Liver (tissue), 9 donors: ENCODE data around the gene DYNLT2. TPM values are rescaled to one million over a fixed set of nuclear protein-coding genes. Genes with fewer than 3 reads are reported as not detected.

Experiments
- DNase-seq: peaks from one replicate; pipeline ENCODE4 v3.0.0-alpha.2; 2017; ENCODE audit warnings: low spot score
- H3K27ac ChIP-seq, 2 donors: one replicate each; pipeline ENCODE4 v1.7.0; 2013; ENCODE audit warnings: inconsistent platforms in 2 of 2, low read length in 2 of 2, control low read depth in 1 of 2, low read depth in 1 of 2, mild to moderate bottlenecking in 1 of 2
- H3K27me3 ChIP-seq, 4 donors: one replicate each; pipeline versions ENCODE4 v1.6.1 to v1.7.0; 2013; ENCODE audit warnings: low read length in 3 of 4, inconsistent platforms in 1 of 4, mild to moderate bottlenecking in 1 of 4, moderate library complexity in 1 of 4; ENCODE audit not compliant: control insufficient read depth in 4 of 4, insufficient read depth in 4 of 4
- H3K36me3 ChIP-seq, 4 donors: one replicate each; pipeline versions ENCODE4 v1.6.1 to v1.7.0; 2013; ENCODE audit warnings: low read length in 3 of 4, mild to moderate bottlenecking in 3 of 4, low read depth in 1 of 4, moderate library complexity in 1 of 4; ENCODE audit not compliant: control insufficient read depth in 4 of 4, insufficient read depth in 3 of 4
- H3K4me1 ChIP-seq, 4 donors: one replicate each; pipeline versions ENCODE4 v1.6.1 to v1.7.0; 2013; ENCODE audit warnings: low read length in 3 of 4, mild to moderate bottlenecking in 3 of 4, moderate library complexity in 1 of 4; ENCODE audit not compliant: control insufficient read depth in 4 of 4, insufficient read depth in 4 of 4
- H3K4me3 ChIP-seq, 3 donors: one replicate each; pipeline versions ENCODE4 v1.6.1 to v1.7.0; 2013; ENCODE audit warnings: low read length in 3 of 3, control low read depth in 1 of 3, low read depth in 1 of 3, mild to moderate bottlenecking in 1 of 3
- H3K9ac ChIP-seq, 2 donors: one replicate each; pipeline ENCODE4 v1.7.0; 2013; ENCODE audit warnings: low read length in 2 of 2, mild to moderate bottlenecking in 2 of 2, moderate library complexity in 2 of 2, control low read depth in 1 of 2, low read depth in 1 of 2
- H3K9me3 ChIP-seq, 4 donors: one replicate each; pipeline versions ENCODE4 v1.6.1 to v1.7.0; 2013; ENCODE audit warnings: low read length in 3 of 4; ENCODE audit not compliant: control insufficient read depth in 4 of 4
- EGR1 ChIP-seq, 2 donors: IDR thresholded peaks; 2 replicates each; pipeline ENCODE4 v1.6.1; 2016 to 2018; ENCODE audit warnings: antibody characterized with exemption in 2 of 2, low read depth in 2 of 2
- FOXA1 ChIP-seq: IDR thresholded peaks from 2 replicates; pipeline ENCODE4 v1.6.1; 2016; ENCODE audit warnings: antibody characterized with exemption
- FOXA2 ChIP-seq: IDR thresholded peaks from 2 replicates; pipeline ENCODE4 v1.6.1; 2016; ENCODE audit warnings: antibody characterized with exemption
- GABPA ChIP-seq, 2 donors: IDR thresholded peaks in 1 of 2; conservative IDR thresholded peaks in 1 of 2; 2 replicates each; pipeline ENCODE4 v1.6.1; 2016; ENCODE audit warnings: antibody characterized with exemption in 2 of 2, mild to moderate bottlenecking in 1 of 2, moderate library complexity in 1 of 2
- HNF4A ChIP-seq, 2 donors: conservative IDR thresholded peaks; 2 replicates each; pipeline ENCODE4 v1.6.1; 2016; ENCODE audit warnings: antibody characterized with exemption in 2 of 2, mild to moderate bottlenecking in 2 of 2
- HNF4G ChIP-seq: IDR thresholded peaks from 2 replicates; pipeline ENCODE4 v1.6.1; 2016; ENCODE audit warnings: antibody characterized with exemption
- JUND ChIP-seq, 2 donors: IDR thresholded peaks; 2 replicates each; pipeline ENCODE4 v1.6.1; 2016; ENCODE audit warnings: antibody characterized with exemption in 2 of 2
- MAX ChIP-seq: IDR thresholded peaks from 2 replicates; pipeline ENCODE4 v1.6.1; 2016; ENCODE audit warnings: antibody characterized with exemption
- NR2F2 ChIP-seq: IDR thresholded peaks from 2 replicates; pipeline ENCODE4 v1.6.1; 2016; ENCODE audit warnings: antibody characterized with exemption
- RAD21 ChIP-seq, 2 donors: IDR thresholded peaks; 2 replicates each; pipeline ENCODE4 v1.6.1; 2016; ENCODE audit warnings: antibody characterized with exemption in 2 of 2, mild to moderate bottlenecking in 2 of 2
- REST ChIP-seq: IDR thresholded peaks from 2 replicates; pipeline ENCODE4 v1.6.1; 2016; ENCODE audit warnings: antibody characterized with exemption, mild to moderate bottlenecking
- RXRA ChIP-seq, 2 donors: IDR thresholded peaks; 2 replicates each; pipeline ENCODE4 v1.6.1; 2017 to 2018; ENCODE audit warnings: antibody characterized with exemption in 2 of 2, mild to moderate bottlenecking in 1 of 2
- SP1 ChIP-seq: IDR thresholded peaks from 2 replicates; pipeline ENCODE4 v1.6.1; 2018; ENCODE audit warnings: antibody characterized with exemption, mild to moderate bottlenecking
- TAF1 ChIP-seq: conservative IDR thresholded peaks from 2 replicates; pipeline ENCODE4 v1.6.1; 2016; ENCODE audit warnings: antibody characterized with exemption, mild to moderate bottlenecking
- YY1 ChIP-seq: IDR thresholded peaks from 2 replicates; pipeline ENCODE4 v1.6.1; 2016; ENCODE audit warnings: antibody characterized with exemption, mild to moderate bottlenecking
- WGBS: extraction: QIAGEN DNeasy Blood & Tissue Kit; methylation state at CpG from one replicate; pipeline ENCODE4 v1.1.7; 2013; 5-methylcytosine and 5-hydroxymethylcytosine counted together
- polyA plus RNA-seq, 2 donors: library from polyadenylated mRNA; stranded (reverse) in 1 of 2; unstranded in 1 of 2; fragments of 200-250 nt in 1 of 2; fragments of >200 nt in 1 of 2; fragmentation: Nextera tagmentation in 1 of 2; extraction: Ambion mirVana in 1 of 2; gene quantifications; one replicate each; pipeline versions ENCODE4 v1.2.1 to v1.2.3, GENCODE V29; 2013 to 2015
- total RNA-seq, 2 donors: library from RNA; depleted of rRNA; stranded (reverse); fragments of >200 nt; gene quantifications; one replicate each; pipeline ENCODE4 v1.2.3, GENCODE V29; 2014
- TF ChIP-seq, protein P1 (sequence below): fragments of 150-350 bp; IDR thresholded peaks from 2 replicates; pipeline ENCODE4 v1.5.1; 2017; ENCODE audit warnings: improper control_type of control experiment, low read depth, low read length; ENCODE audit not compliant: missing input control
- TF ChIP-seq, protein P2 (sequence below): IDR thresholded peaks from 2 replicates; pipeline ENCODE4 v1.6.1; 2016; ENCODE audit warnings: antibody characterized with exemption
- TF ChIP-seq, protein P3 (sequence below): IDR thresholded peaks from 2 replicates; pipeline ENCODE4 v1.6.1; 2016; ENCODE audit warnings: antibody characterized with exemption
- donor health status: healthy.
- donor health status: healthy.
- donor health status: healthy.
- donor health status: healthy.
- donor health status: healthy.

Gene DYNLT2
- total and polyA plus RNA-seq, 4 donors: 0.37 to 2.3 (median 1.2) TPM

- Histone ChIP-seq H3K36me3 (peaks cover 0 to 6% (median 4%) of the 10 kb centered on the region in 4 donors), H3K9me3 (no peaks in the 10 kb centered on the region), H3K4me1 (peaks cover 0 to 50% (median 31%) of the 10 kb centered on the region in 4 donors), H3K27me3 (no peaks in the 10 kb centered on the region), H3K4me3 (no peak overlapping the region), H3K27ac (peak overlapping the region; percentile 60 to 75), H3K9ac (no peak overlapping the region)
- peak in 1 of 2 donors; percentile 47 for TF ChIP-seq RXRA (IDR thresholded peaks at IDR 0.05)
- TF ChIP-seq FOXA1: no peak
- no peak for TF ChIP-seq HNF4G
- TF ChIP-seq JUND (IDR thresholded peaks at IDR 0.05): no peak
- TF ChIP-seq, protein P1, sequence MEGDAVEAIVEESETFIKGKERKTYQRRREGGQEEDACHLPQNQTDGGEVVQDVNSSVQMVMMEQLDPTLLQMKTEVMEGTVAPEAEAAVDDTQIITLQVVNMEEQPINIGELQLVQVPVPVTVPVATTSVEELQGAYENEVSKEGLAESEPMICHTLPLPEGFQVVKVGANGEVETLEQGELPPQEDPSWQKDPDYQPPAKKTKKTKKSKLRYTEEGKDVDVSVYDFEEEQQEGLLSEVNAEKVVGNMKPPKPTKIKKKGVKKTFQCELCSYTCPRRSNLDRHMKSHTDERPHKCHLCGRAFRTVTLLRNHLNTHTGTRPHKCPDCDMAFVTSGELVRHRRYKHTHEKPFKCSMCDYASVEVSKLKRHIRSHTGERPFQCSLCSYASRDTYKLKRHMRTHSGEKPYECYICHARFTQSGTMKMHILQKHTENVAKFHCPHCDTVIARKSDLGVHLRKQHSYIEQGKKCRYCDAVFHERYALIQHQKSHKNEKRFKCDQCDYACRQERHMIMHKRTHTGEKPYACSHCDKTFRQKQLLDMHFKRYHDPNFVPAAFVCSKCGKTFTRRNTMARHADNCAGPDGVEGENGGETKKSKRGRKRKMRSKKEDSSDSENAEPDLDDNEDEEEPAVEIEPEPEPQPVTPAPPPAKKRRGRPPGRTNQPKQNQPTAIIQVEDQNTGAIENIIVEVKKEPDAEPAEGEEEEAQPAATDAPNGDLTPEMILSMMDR: no peak
- TF ChIP-seq FOXA2: no peak
- TF ChIP-seq GABPA (IDR thresholded peaks at IDR 0.05 in 1 of 2, conservative IDR thresholded peaks at IDR 0.05 in 1 of 2): no peak
- peak; percentile 26 for TF ChIP-seq YY1
- no peak for TF ChIP-seq RAD21 (IDR thresholded peaks at IDR 0.05)
- no peak for TF ChIP-seq NR2F2
- TF ChIP-seq EGR1 (IDR thresholded peaks at IDR 0.05; ENCODE audit: low read depth in 2 of 2): no peak
- TF ChIP-seq REST: peak; percentile 19
- TF ChIP-seq SP1: peak; percentile 53
- TF ChIP-seq, protein P2, sequence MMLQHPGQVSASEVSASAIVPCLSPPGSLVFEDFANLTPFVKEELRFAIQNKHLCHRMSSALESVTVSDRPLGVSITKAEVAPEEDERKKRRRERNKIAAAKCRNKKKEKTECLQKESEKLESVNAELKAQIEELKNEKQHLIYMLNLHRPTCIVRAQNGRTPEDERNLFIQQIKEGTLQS: no peak
- TF ChIP-seq, protein P3, sequence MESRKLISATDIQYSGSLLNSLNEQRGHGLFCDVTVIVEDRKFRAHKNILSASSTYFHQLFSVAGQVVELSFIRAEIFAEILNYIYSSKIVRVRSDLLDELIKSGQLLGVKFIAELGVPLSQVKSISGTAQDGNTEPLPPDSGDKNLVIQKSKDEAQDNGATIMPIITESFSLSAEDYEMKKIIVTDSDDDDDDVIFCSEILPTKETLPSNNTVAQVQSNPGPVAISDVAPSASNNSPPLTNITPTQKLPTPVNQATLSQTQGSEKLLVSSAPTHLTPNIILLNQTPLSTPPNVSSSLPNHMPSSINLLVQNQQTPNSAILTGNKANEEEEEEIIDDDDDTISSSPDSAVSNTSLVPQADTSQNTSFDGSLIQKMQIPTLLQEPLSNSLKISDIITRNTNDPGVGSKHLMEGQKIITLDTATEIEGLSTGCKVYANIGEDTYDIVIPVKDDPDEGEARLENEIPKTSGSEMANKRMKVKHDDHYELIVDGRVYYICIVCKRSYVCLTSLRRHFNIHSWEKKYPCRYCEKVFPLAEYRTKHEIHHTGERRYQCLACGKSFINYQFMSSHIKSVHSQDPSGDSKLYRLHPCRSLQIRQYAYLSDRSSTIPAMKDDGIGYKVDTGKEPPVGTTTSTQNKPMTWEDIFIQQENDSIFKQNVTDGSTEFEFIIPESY: no peak
- no peak for TF ChIP-seq TAF1
- no peak for TF ChIP-seq HNF4A (conservative IDR thresholded peaks at IDR 0.05)
- no peak for TF ChIP-seq MAX
- WGBS: 39% methylated on average over 5 of the region's 5 CpGs
- no peak for DNase-seq
Measured at GRCh38 chr6:169766232-169766631, 14.9 kb upstream of the DYNLT2 start.
